ENCODE results near the gene ZNF583. TPM values are rescaled to one million over a fixed set of nuclear protein-coding genes. Genes with fewer than 3 reads are reported as not detected.

ZNF583 gene
- total RNA-seq = 2.6 and 3.2 TPM in 2 replicates

GRCh38 chr19:56403764-56404704, at the start of gene ZNF583:
ZNF583 (plus strand) TSS chr19:56404332; CDS start chr19:56407115, 2,783 bp downstream.

GRCh38 chr19:56393119-56394012, 10.8 kb upstream of the ZNF583 start, which contains the start of gene ZNF582:
ZNF582 (minus strand) TSS chr19:56393534; CDS start chr19:56391752, 1,782 bp downstream.

Other genes starting within 250 kb of the ZNF583 start
- gene GALP, start 228.3 kb upstream of the ZNF583 start, total RNA-seq = not detected in 2 replicates
- gene ZSCAN5B, start 206.5 kb upstream of the ZNF583 start, total RNA-seq = not detected in 2 replicates
- not detected in 2 replicates for gene ZSCAN5C, start 202.1 kb upstream of the ZNF583 start, total RNA-seq
- 1.9 and 2.5 TPM in 2 replicates for gene EDDM13, start 131.6 kb upstream of the ZNF583 start, total RNA-seq
- gene ZSCAN5A, start 89.5 kb upstream of the ZNF583 start, total RNA-seq = 4.3 and 5.7 TPM in 2 replicates
- gene ZNF582, start 10.8 kb upstream of the ZNF583 start, total RNA-seq = 1.3 and 1.9 TPM in 2 replicates
- gene ZNF667, start 73.0 kb downstream of the ZNF583 start, total RNA-seq = 0.67 and 0.94 TPM in 2 replicates
- gene ZNF471, start 103.5 kb downstream of the ZNF583 start, total RNA-seq = 1.1 and 1.4 TPM in 2 replicates
- 4.2 and 6.7 TPM in 2 replicates for gene ZFP28, start 134.6 kb downstream of the ZNF583 start, total RNA-seq
- 1.8 and 2.2 TPM in 2 replicates for gene ZNF470, start 163.1 kb downstream of the ZNF583 start, total RNA-seq
- gene ZNF71, start 191.0 kb downstream of the ZNF583 start, total RNA-seq = 14.0 and 14.7 TPM in 2 replicates
- 0.33 TPM in 1 of 2 replicates, not detected in the other for gene SMIM17, start 238.8 kb downstream of the ZNF583 start, total RNA-seq